HG02763 (cell line): ENCODE results near the gene TRAF3.
"Not testable (repeated sequence)": the region's sequence is repeated elsewhere in the genome, so short reads cannot be mapped to it uniquely, and the experiment has no call there.

Source experiments
- ATAC-seq: cut with Tn5 transposase; IDR thresholded peaks from one replicate; pipeline ENCODE4 v1.9.1; 2021; ENCODE audit warnings: mild to moderate bottlenecking, moderate library complexity; ENCODE audit not compliant: unreplicated experiment

Gene TRAF3

GRCh38 chr14:102859911-102860310 lies 82.7 kb downstream of the TRAF3 start:
- no peak for ATAC-seq

GRCh38 chr14:102862154-102862773 lies 85.0 kb downstream of the TRAF3 start:
- ATAC-seq, result no peak

- no peak for ATAC-seq
These were observed 86.1 kb downstream of the TRAF3 start for GRCh38 chr14:102863381-102863780.

- ATAC-seq, result not testable (repeated sequence)
These were observed 88.7 kb downstream of the TRAF3 start for GRCh38 chr14:102865916-102866315.

- no peak for ATAC-seq
These were observed 89.9 kb downstream of the TRAF3 start for GRCh38 chr14:102866982-102867761.

GRCh38 chr14:102867826-102868580 lies 90.8 kb downstream of the TRAF3 start:
- no peak for ATAC-seq

- no peak for ATAC-seq
These were observed 91.8 kb downstream of the TRAF3 start for GRCh38 chr14:102868956-102869547.

GRCh38 chr14:102870246-102870645 lies 93.0 kb downstream of the TRAF3 start:
- no peak for ATAC-seq

GRCh38 chr14:102870994-102871831 lies 94.0 kb downstream of the TRAF3 start:
- ATAC-seq, result no peak

GRCh38 chr14:102872020-102872419 lies 94.8 kb downstream of the TRAF3 start:
- ATAC-seq, result no peak

- ATAC-seq, result no peak
These were observed 95.9 kb downstream of the TRAF3 start for GRCh38 chr14:102873131-102873530.

GRCh38 chr14:102873546-102874061 lies 96.4 kb downstream of the TRAF3 start:
- no peak for ATAC-seq

- no peak for ATAC-seq
These were observed 98.4 kb downstream of the TRAF3 start for GRCh38 chr14:102875652-102876051.

GRCh38 chr14:102877511-102877910 lies 100.3 kb downstream of the TRAF3 start:
- ATAC-seq, result not testable (repeated sequence)

- ATAC-seq, result no peak
These were observed 101.1 kb downstream of the TRAF3 start for GRCh38 chr14:102878174-102878969.

GRCh38 chr14:102878970-102879460 lies 101.8 kb downstream of the TRAF3 start:
- no peak for ATAC-seq

GRCh38 chr14:102882226-102882906 lies 105.1 kb downstream of the TRAF3 start:
- ATAC-seq, result no peak

GRCh38 chr14:102883089-102883541 lies 105.9 kb downstream of the TRAF3 start:
- no peak for ATAC-seq

- no peak for ATAC-seq
These were observed 106.3 kb downstream of the TRAF3 start for GRCh38 chr14:102883554-102883953.
